ENCODE data around the gene UNC79. TPM values are rescaled to one million over a fixed set of nuclear protein-coding genes. Genes with fewer than 3 reads are reported as not detected.

The UNC79 gene
- total RNA-seq, 6 experiments from 2014 or later = 0.02 to 0.08 (median 0.05) TPM

- Mint-ChIP-seq H3K27ac (no peak overlapping the region), H3K4me3 (no peak overlapping the region), H3K36me3 (ENCODE audit: low read depth) (no peaks in the 10 kb centered on the region), H3K9me3 (peaks cover 55% of the 10 kb centered on the region), H3K4me1 (ENCODE audit: low read depth) (no peaks in the 10 kb centered on the region), H3K27me3 (ENCODE audit: insufficient read depth) (peaks cover 2% of the 10 kb centered on the region)
- no peak for DNase-seq
- TF ChIP-seq CTCF (IDR thresholded peaks at IDR 0.05) = no peak
Measured at GRCh38 chr14:93733231-93733630, 302.5 kb downstream of the UNC79 start.

GRCh38 chr14:93733631-93734030, 302.9 kb downstream of the UNC79 start:
- Mint-ChIP-seq H3K9me3 (peaks cover 55% of the 10 kb centered on the region), H3K36me3 (ENCODE audit: low read depth) (no peaks in the 10 kb centered on the region), H3K4me1 (ENCODE audit: low read depth) (no peaks in the 10 kb centered on the region), H3K4me3 (no peak overlapping the region), H3K27ac (no peak overlapping the region), H3K27me3 (ENCODE audit: insufficient read depth) (peaks cover 3% of the 10 kb centered on the region)
- TF ChIP-seq CTCF (IDR thresholded peaks at IDR 0.05) = no peak
- DNase-seq = no peak

GRCh38 chr14:93734086-93734822, 303.5 kb downstream of the UNC79 start:
- TF ChIP-seq CTCF (IDR thresholded peaks at IDR 0.05) = no peak
- no peak overlapping the region for H3K27ac Mint-ChIP-seq

GRCh38 chr14:93735206-93735605, 304.5 kb downstream of the UNC79 start:
- H3K27ac Mint-ChIP-seq = no peak overlapping the region
- no peaks in the 10 kb centered on the region for H3K4me1 Mint-ChIP-seq (ENCODE audit: low read depth)
- no peak for DNase-seq
- no peak for TF ChIP-seq CTCF (IDR thresholded peaks at IDR 0.05)
- H3K27me3 Mint-ChIP-seq (ENCODE audit: insufficient read depth) = peaks cover 2% of the 10 kb centered on the region
- H3K4me3 Mint-ChIP-seq = no peak overlapping the region
- H3K36me3 Mint-ChIP-seq (ENCODE audit: low read depth) = no peaks in the 10 kb centered on the region
- H3K9me3 Mint-ChIP-seq = peaks cover 50% of the 10 kb centered on the region

More at GRCh38 chr14:93734086-93734822, 303.5 kb downstream of the UNC79 start:
- Mint-ChIP-seq H3K4me3 (no peak overlapping the region), H3K27me3 (ENCODE audit: insufficient read depth) (peaks cover 3% of the 10 kb centered on the region), H3K4me1 (ENCODE audit: low read depth) (no peaks in the 10 kb centered on the region), H3K9me3 (peaks cover 52% of the 10 kb centered on the region), H3K36me3 (ENCODE audit: low read depth) (no peaks in the 10 kb centered on the region)
- DNase-seq = no peak

GRCh38 chr14:93736378-93737014, 305.8 kb downstream of the UNC79 start:
- H3K27ac Mint-ChIP-seq = no peak overlapping the region
- no peaks in the 10 kb centered on the region for H3K36me3 Mint-ChIP-seq (ENCODE audit: low read depth)
- TF ChIP-seq CTCF (IDR thresholded peaks at IDR 0.05) = no peak; the same call in 1 of the 2 replicates
- DNase-seq = no peak
- H3K4me3 Mint-ChIP-seq = no peak overlapping the region
- H3K4me1 Mint-ChIP-seq (ENCODE audit: low read depth) = no peaks in the 10 kb centered on the region
- H3K27me3 Mint-ChIP-seq (ENCODE audit: insufficient read depth) = peaks cover 2% of the 10 kb centered on the region; the same call in 1 of the 2 replicates
- peaks cover 52% of the 10 kb centered on the region for H3K9me3 Mint-ChIP-seq

Measured in HFFc6 (cell line).